H1 (cell line): ENCODE data around the gene MT1H. TPM values are rescaled to one million over a fixed set of nuclear protein-coding genes. Genes with fewer than 3 reads are reported as not detected.
A peak's percentile ranks its signal among the peaks of the same experiment; 100 is the strongest.

Source experiments
- CTCF ChIA-PET: fragments of 300-600 bp; sonication (Branson Sonifier 250); formaldehyde crosslinking; loops from one replicate; lab custom pipeline; 2021; ENCODE audit not compliant: partially characterized antibody; lab: Charles Lee
- POLR2A ChIA-PET: fragments of 300-600 bp; sonication (Branson Sonifier 250); formaldehyde crosslinking; loops from one replicate; lab custom pipeline; 2021; ENCODE audit warnings: inconsistent platforms; ENCODE audit not compliant: partially characterized antibody; lab: Charles Lee
- DNase-seq, 2 experiments: peaks; one replicate each; pipeline versions ENCODE4 v3.0.0 to v3.0.0-alpha.2; 2010 to 2022; ENCODE audit warnings: low spot score in 2 of 2, low read depth in 1 of 2, mixed read lengths in 1 of 2
- FAIRE-seq: peaks from 2 replicates; lab custom pipeline; 2011; peaks lifted over from hg19 to GRCh38; lab: Jason Lieb, UNC
- H2AFZ ChIP-seq: 2 replicates; pipeline ENCODE4 v1.8.1; 2012; ENCODE audit warnings: low read length, inconsistent platforms
- H2AK5ac ChIP-seq: 2 replicates; pipeline ENCODE4 v1.6.1; 2013; ENCODE audit warnings: low read depth, low read length
- H2BK120ac ChIP-seq: replicated peaks from 2 replicates; pipeline ENCODE3; 2013; ENCODE audit warnings: low read depth, low read length, inconsistent platforms
- H2BK12ac ChIP-seq: 2 replicates; pipeline ENCODE4 v1.6.1; 2013; ENCODE audit warnings: low read depth, low read length
- H2BK15ac ChIP-seq: 2 replicates; pipeline ENCODE4 v1.6.1; 2013; ENCODE audit warnings: low read length
- H2BK20ac ChIP-seq: 2 replicates; pipeline ENCODE4 v1.6.1; 2013; ENCODE audit warnings: low read length
- H2BK5ac ChIP-seq: 2 replicates; pipeline ENCODE4 v1.6.1; 2013; ENCODE audit warnings: low read depth, low read length
- H3K14ac ChIP-seq: 2 replicates; pipeline ENCODE4 v1.6.1; 2013; ENCODE audit warnings: inconsistent platforms; ENCODE audit not compliant: insufficient read length
- H3K18ac ChIP-seq: 2 replicates; pipeline ENCODE4 v1.6.1; 2013; ENCODE audit warnings: low read length; ENCODE audit errors: extremely low read depth
- H3K23ac ChIP-seq: 2 replicates; pipeline ENCODE4 v1.6.1; 2013; ENCODE audit warnings: inconsistent platforms; ENCODE audit not compliant: insufficient read length
- H3K23me2 ChIP-seq: 2 replicates; pipeline ENCODE4 v1.6.1; 2013; ENCODE audit warnings: low read depth, low read length
- H3K27ac ChIP-seq: 2 replicates; pipeline ENCODE4 v1.6.1; 2011; ENCODE audit warnings: low read depth, low read length, inconsistent platforms
- H3K27me3 ChIP-seq, 4 experiments: replicated peaks in 1 of 4; 1 replicate in 1 of 4; 2 replicates in 3 of 4; pipeline versions ENCODE4 v1.6.1 to v1.8.1; 2011 to 2013; ENCODE audit warnings: low read length in 3 of 4, mild to moderate bottlenecking in 3 of 4, inconsistent platforms in 2 of 4, mixed read lengths in 2 of 4, moderate library complexity in 1 of 4; ENCODE audit not compliant: control insufficient read depth in 3 of 4, insufficient read depth in 3 of 4; ENCODE audit errors: extremely low read depth in 1 of 4
- H3K36me3 ChIP-seq, 4 experiments: 2 replicates each; pipeline versions ENCODE4 v1.6.1 to v1.8.1; 2011 to 2013; ENCODE audit warnings: mild to moderate bottlenecking in 4 of 4, low read length in 3 of 4, moderate library complexity in 2 of 4, control low read depth in 1 of 4, inconsistent platforms in 1 of 4; ENCODE audit not compliant: insufficient read depth in 4 of 4, control insufficient read depth in 2 of 4
- H3K4ac ChIP-seq: replicated peaks from 2 replicates; pipeline ENCODE3; 2013; ENCODE audit warnings: low read length, low read depth, mixed read lengths, inconsistent platforms; ENCODE audit not compliant: insufficient read length
- H3K4me1 ChIP-seq, 4 experiments: replicated peaks in 1 of 4; 1 replicate in 1 of 4; 2 replicates in 3 of 4; pipeline versions ENCODE4 v1.6.1 to v1.8.1; 2011 to 2013; ENCODE audit warnings: low read length in 3 of 4, inconsistent platforms in 2 of 4, mixed read lengths in 1 of 4; ENCODE audit not compliant: insufficient read depth in 4 of 4, control insufficient read depth in 3 of 4
- H3K4me2 ChIP-seq, 2 experiments: 2 replicates each; pipeline versions ENCODE4 v1.6.1 to v1.8.1; 2011 to 2013; ENCODE audit warnings: low read depth in 2 of 2, low read length in 2 of 2, control low read depth in 1 of 2, inconsistent platforms in 1 of 2, mild to moderate bottlenecking in 1 of 2; ENCODE audit not compliant: insufficient read depth in 1 of 2
- H3K4me3 ChIP-seq, 4 experiments: fragments of 200-600, 300-600 bp in 1 of 4; sonication (generic), shearing (Covaris generic), sonication (Bioruptor Twin) in 1 of 4; 2 replicates each; pipeline versions ENCODE4 v1.5.1 to v1.8.1; 2011 to 2016; ENCODE audit warnings: low read length in 4 of 4, low read depth in 3 of 4, control low read depth in 2 of 4, inconsistent platforms in 2 of 4, mild to moderate bottlenecking in 2 of 4, mixed read lengths in 1 of 4, moderate library complexity in 1 of 4; ENCODE audit not compliant: insufficient read depth in 2 of 4; ENCODE audit errors: extremely low read depth in 1 of 4
- H3K56ac ChIP-seq: replicated peaks from 2 replicates; pipeline ENCODE3; 2013; ENCODE audit warnings: low read depth, mild to moderate bottlenecking, mixed read lengths, low read length, inconsistent platforms; ENCODE audit not compliant: insufficient read length
- H3K79me1 ChIP-seq: 2 replicates; pipeline ENCODE4 v1.6.1; 2013; ENCODE audit warnings: low read depth, low read length, control low read depth
- H3K79me2 ChIP-seq, 2 experiments: 2 replicates each; pipeline versions ENCODE4 v1.6.1 to v1.8.1; 2012 to 2013; ENCODE audit warnings: low read length in 2 of 2, mild to moderate bottlenecking in 2 of 2, inconsistent platforms in 1 of 2; ENCODE audit not compliant: insufficient read depth in 2 of 2, control insufficient read depth in 1 of 2
- H3K9ac ChIP-seq, 4 experiments: replicated peaks in 1 of 4; 1 replicate in 1 of 4; 2 replicates in 3 of 4; pipeline versions ENCODE4 v1.6.1 to v1.8.1; 2011 to 2013; ENCODE audit warnings: low read depth in 3 of 4, low read length in 3 of 4, control low read depth in 2 of 4, mild to moderate bottlenecking in 2 of 4, moderate library complexity in 2 of 4, inconsistent platforms in 1 of 4; ENCODE audit errors: extremely low read depth in 1 of 4
- H3K9me3 ChIP-seq, 2 experiments: 2 replicates each; pipeline versions ENCODE4 v1.6.1 to v1.8.1; 2012 to 2013; ENCODE audit warnings: mild to moderate bottlenecking in 2 of 2, moderate library complexity in 2 of 2, control low read depth in 1 of 2, inconsistent platforms in 1 of 2, low read depth in 1 of 2, low read length in 1 of 2, mixed read lengths in 1 of 2; ENCODE audit not compliant: insufficient read depth in 2 of 2
- H4K20me1 ChIP-seq, 2 experiments: replicated peaks in 1 of 2; 2 replicates each; pipeline versions ENCODE3 to v1.8.1; 2011 to 2013; ENCODE audit warnings: inconsistent platforms in 2 of 2, low read length in 2 of 2, mild to moderate bottlenecking in 1 of 2; ENCODE audit not compliant: insufficient read depth in 2 of 2, control insufficient read depth in 1 of 2
- H4K5ac ChIP-seq: 2 replicates; pipeline ENCODE4 v1.6.1; 2013; ENCODE audit warnings: low read length, low read depth, mixed read lengths, inconsistent platforms; ENCODE audit not compliant: insufficient read length
- H4K8ac ChIP-seq: 2 replicates; pipeline ENCODE4 v1.8.0; 2013; ENCODE audit warnings: mild to moderate bottlenecking, moderate library complexity, low read length, inconsistent platforms; ENCODE audit not compliant: insufficient read depth; ENCODE audit errors: extremely low read depth
- H4K91ac ChIP-seq: replicated peaks from 2 replicates; pipeline ENCODE3; 2013; ENCODE audit warnings: low read length, mixed read lengths, inconsistent platforms; ENCODE audit not compliant: insufficient read length
- CBX8 ChIP-seq: fragments of 300-800, 300-1000 bp; sonication (generic); IDR thresholded peaks from 2 replicates; pipeline ENCODE4 v1.7.1; 2016; ENCODE audit warnings: low read depth, low read length, borderline replicate concordance
- EGR1 ChIP-seq: IDR thresholded peaks from 2 replicates; pipeline ENCODE4 v1.6.1; 2011; ENCODE audit warnings: low read depth, low read length, borderline replicate concordance
- GABPA ChIP-seq: IDR thresholded peaks from 2 replicates; pipeline ENCODE4 v1.6.1; 2011; ENCODE audit warnings: mild to moderate bottlenecking, low read length, moderate library complexity, borderline replicate concordance; ENCODE audit not compliant: insufficient read depth
- GTF2F1 ChIP-seq: IDR thresholded peaks from 2 replicates; pipeline ENCODE4 v1.6.1; 2012; ENCODE audit warnings: low read depth, low read length, improper control_type of control experiment, borderline replicate concordance
- JUND ChIP-seq: IDR thresholded peaks from 2 replicates; pipeline ENCODE4 v1.6.1; 2011; ENCODE audit warnings: mild to moderate bottlenecking, improper control_type of control experiment, low read length
- KDM1A ChIP-seq: fragments of 200-600, 300-600 bp; sonication (generic); IDR thresholded peaks from 2 replicates; pipeline ENCODE4 v1.7.1; 2016; ENCODE audit warnings: mild to moderate bottlenecking, low read length, borderline replicate concordance
- RFX5 ChIP-seq: IDR thresholded peaks from 2 replicates; pipeline ENCODE4 v1.6.1; 2011; ENCODE audit warnings: low read depth, low read length, improper control_type of control experiment, borderline replicate concordance
- SAP30 ChIP-seq: fragments of 300-600 bp; sonication (generic); IDR thresholded peaks from 2 replicates; pipeline ENCODE4 v1.7.1; 2012; ENCODE audit warnings: low read length, moderate library complexity, mild to moderate bottlenecking, inconsistent platforms; ENCODE audit not compliant: insufficient read depth, insufficient replicate concordance
- TCF12 ChIP-seq: IDR thresholded peaks from 2 replicates; pipeline ENCODE4 v1.6.1; 2011; ENCODE audit warnings: low read depth, mild to moderate bottlenecking, low read length
- WGBS, 2 experiments: shearing (Covaris generic) in 1 of 2; methylation state at CpG; one replicate each; pipeline versions ENCODE4 v1.1.6 to v1.1.7; 2013 to 2015; ENCODE audit warnings: low lambda C conversion rate in 2 of 2, mixed read lengths in 2 of 2, inconsistent platforms in 1 of 2, low coverage in 1 of 2, missing lambda C conversion rate in 1 of 2; ENCODE audit not compliant: insufficient replicate concordance in 2 of 2, insufficient coverage in 1 of 2, insufficient read length in 1 of 2; ENCODE audit errors: extremely low coverage in 1 of 2, missing lambda C conversion rate in 1 of 2; 5-methylcytosine and 5-hydroxymethylcytosine counted together
- polyA plus RNA-seq, 7 experiments: library from polyadenylated mRNA; depleted of rRNA in 3 of 7; stranded (reverse) in 5 of 7; unstranded in 2 of 7; fragments of >200 nt in 5 of 7; fragments of 200-250 nt in 2 of 7; gene quantifications; 1 replicate in 5 of 7; 2 replicates in 1 of 7; 4 replicates in 1 of 7; pipeline versions ENCODE4 v1.2.1 to v1.2.3, GENCODE V29; 2011 to 2013; ENCODE audit warnings: missing spikeins in 2 of 7, mixed read lengths in 2 of 7
- total RNA-seq: library from RNA; stranded (reverse); fragmentation: NEBNext Ultra II Directional; extraction: Animal tissue kit (Norgen Biotek cat#: 25700); gene quantifications from 2 replicates; pipeline ENCODE4 v1.2.1, GENCODE V29; 2021
- TF ChIP-seq, protein P1 (sequence below): IDR thresholded peaks from 2 replicates; pipeline ENCODE4 v1.6.1; 2012; ENCODE audit warnings: inconsistent platforms

MT1H gene
- total and polyA plus RNA-seq, 2 of the 8 experiments (the other 6 are each of a cell fraction or from before 2014, with no cell fraction given), result 11.9 to 95.7 TPM

DNA sequence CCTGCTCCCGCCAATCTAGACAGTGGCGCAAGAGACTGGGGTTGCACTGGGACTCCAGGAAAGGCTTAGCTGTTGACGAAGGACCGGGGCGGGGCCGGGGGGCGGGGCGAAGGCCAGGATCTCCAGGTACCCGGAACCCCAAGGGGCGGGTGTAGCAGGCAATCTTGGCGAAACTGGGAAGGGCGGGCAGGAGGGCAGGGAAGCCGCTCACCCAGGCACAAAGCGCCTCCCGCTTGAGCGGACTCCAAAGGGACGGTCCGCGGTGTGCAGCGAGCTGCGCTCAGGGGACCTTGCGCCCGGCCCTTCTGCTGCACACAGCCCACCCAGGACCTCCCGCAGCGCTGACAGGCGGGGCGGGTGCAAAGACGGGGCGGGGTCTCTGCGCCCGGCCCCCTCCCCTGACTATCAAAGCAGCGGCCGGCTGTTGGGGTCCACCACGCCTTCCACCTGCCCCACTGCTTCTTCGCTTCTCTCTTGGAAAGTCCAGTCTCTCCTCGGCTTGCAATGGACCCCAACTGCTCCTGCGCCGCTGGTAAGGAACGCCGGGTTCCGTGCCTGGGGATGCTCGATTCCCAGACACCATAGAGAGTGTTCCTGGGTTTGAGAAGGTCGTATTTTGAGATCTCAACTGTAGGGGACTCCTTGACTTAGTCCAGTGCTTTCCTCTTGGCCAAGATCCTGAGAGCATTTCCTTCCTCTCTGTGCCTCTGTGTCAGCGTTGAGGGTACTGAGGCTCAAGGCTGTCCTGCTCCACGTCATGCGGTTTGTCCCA, 11.9 kb upstream of the MT1H start, which contains the start of gene MT1F:
Gene MT1F, plus strand, starts transcription at position 405 of the 772 bp plus-strand sequence. Its CDS starts 100 bp downstream, at position 505.
- peaks cover 39 to 68% (median 62%) of the 10 kb centered on the region in 4 experiments for H3K27me3 ChIP-seq
- H3K23ac ChIP-seq, result no peak within 1 kb of the TSS
- no peak within 1 kb of the TSS for H2BK120ac ChIP-seq
- H4K8ac ChIP-seq, result no peak within 1 kb of the TSS; the same call in 1 of the 2 replicates
- H3K56ac ChIP-seq, result no peak within 1 kb of the TSS
- peak within 1 kb of the TSS; percentile 89 to 97 for H3K4me2 ChIP-seq
- no peak within 1 kb of the TSS for H4K91ac ChIP-seq
- peaks cover 0 to 12% (median 5%) of the 10 kb centered on the region in 4 experiments; a peak in 6 of 7 replicates for H3K4me1 ChIP-seq
- 1% methylated on average over 29 of the region's 46 CpGs; no CpG with 5 or more reads in 1 of the 2 experiments for WGBS, 2 experiments
- no peaks in the 10 kb centered on the region for H3K36me3 ChIP-seq
- H3K27ac ChIP-seq, result no peak within 1 kb of the TSS
- FAIRE-seq, result no peak
- H2BK12ac ChIP-seq, result peak within 1 kb of the TSS; percentile 55; the same call in 1 of the 2 replicates
- no peak within 1 kb of the TSS; the same call in 1 of the 2 replicates for H2BK15ac ChIP-seq
- H3K9ac ChIP-seq, result peak within 1 kb of the TSS in 1 of 4 experiments; percentile 41; a peak in 3 of 7 replicates
- H3K79me2 ChIP-seq, result no peaks in the 10 kb centered on the region
- peaks cover 10% of the 10 kb centered on the region; the same call in 1 of the 2 replicates for H3K23me2 ChIP-seq
- peak within 1 kb of the TSS; percentile 76; the same call in 1 of the 2 replicates for H2AFZ ChIP-seq
- H4K20me1 ChIP-seq, result peaks cover 0 to 5% of the 10 kb centered on the region in 2 experiments
- H3K4ac ChIP-seq, result no peak within 1 kb of the TSS
- no peak within 1 kb of the TSS for H4K5ac ChIP-seq
- DNase-seq, result peak; percentile 64 to 86
- ChIA-PET POLR2A (interaction anchor here (1.9 to 9.1 kb wide), 4 partner anchors 12 to 32 kb away, joined by 9 to 74 read pairs (median 24); partner anchors contain the start of genes MT1A, MT1E, MT1G and MT1H), CTCF (interaction anchor here (1.0 to 1.4 kb wide), 3 partner anchors 11 to 57 kb away, joined by 3 read pairs; no protein-coding TSS in a partner anchor)
- H3K14ac ChIP-seq, result no peak within 1 kb of the TSS
- peak within 1 kb of the TSS; percentile 75; the same call in 1 of the 2 replicates for H3K18ac ChIP-seq
- peak within 1 kb of the TSS; percentile 72; the same call in 1 of the 2 replicates for H2BK5ac ChIP-seq
- H3K79me1 ChIP-seq, result no peaks in the 10 kb centered on the region
- no peak within 1 kb of the TSS for H2BK20ac ChIP-seq
- peak within 1 kb of the TSS; percentile 52 to 76 (median 54) for H3K4me3 ChIP-seq
- H2AK5ac ChIP-seq, result no peak within 1 kb of the TSS
- H3K9me3 ChIP-seq, result no peaks in the 10 kb centered on the region
- TF ChIP-seq, protein P1, sequence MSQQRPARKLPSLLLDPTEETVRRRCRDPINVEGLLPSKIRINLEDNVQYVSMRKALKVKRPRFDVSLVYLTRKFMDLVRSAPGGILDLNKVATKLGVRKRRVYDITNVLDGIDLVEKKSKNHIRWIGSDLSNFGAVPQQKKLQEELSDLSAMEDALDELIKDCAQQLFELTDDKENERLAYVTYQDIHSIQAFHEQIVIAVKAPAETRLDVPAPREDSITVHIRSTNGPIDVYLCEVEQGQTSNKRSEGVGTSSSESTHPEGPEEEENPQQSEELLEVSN, result 0 out of 2 replicates have a peak, but pooled peaks have one; percentile 14
- TF ChIP-seq RFX5 (no peak), GABPA (no peak), JUND (no peak), KDM1A (no peak), CBX8 (no peak), TCF12 (no peak), EGR1 (no peak), SAP30 (no peak), GTF2F1 (no peak)
